HG02870 (cell line): ENCODE results near the gene PPM1L.
"Not testable (repeated sequence)": the region's sequence is repeated elsewhere in the genome, so short reads cannot be mapped to it uniquely, and the experiment has no call there.

Source experiments
- ATAC-seq: cut with Tn5 transposase; IDR thresholded peaks from one replicate; pipeline ENCODE4 v1.9.1; 2021; ENCODE audit warnings: mild to moderate bottlenecking, moderate library complexity; ENCODE audit not compliant: unreplicated experiment

PPM1L gene

GRCh38 chr3:160755776-160756304, at the start of gene PPM1L:
Gene PPM1L (plus strand): TSS chr3:160756231.
- ATAC-seq: peak; percentile 43

- peak; percentile 72 for ATAC-seq
Observed at GRCh38 chr3:160707187-160707794, 48.7 kb upstream of the PPM1L start.

- no peak for ATAC-seq
Observed at GRCh38 chr3:160709477-160710182, 46.4 kb upstream of the PPM1L start.

- ATAC-seq: not testable (repeated sequence)
Observed at GRCh38 chr3:160713144-160713543, 42.9 kb upstream of the PPM1L start.

- no peak for ATAC-seq
Observed at GRCh38 chr3:160719710-160720109, 36.3 kb upstream of the PPM1L start.

GRCh38 chr3:160720123-160720746, 35.8 kb upstream of the PPM1L start:
- ATAC-seq: no peak

GRCh38 chr3:160722331-160722730, 33.7 kb upstream of the PPM1L start:
- ATAC-seq: no peak

- ATAC-seq: no peak
Observed at GRCh38 chr3:160725338-160725737, 30.7 kb upstream of the PPM1L start.

GRCh38 chr3:160735826-160736225, 20.2 kb upstream of the PPM1L start:
- ATAC-seq: no peak

- ATAC-seq: no peak
Observed at GRCh38 chr3:160738048-160738447, 18.0 kb upstream of the PPM1L start.

- no peak for ATAC-seq
Observed at GRCh38 chr3:160739079-160739478, 17.0 kb upstream of the PPM1L start.

- no peak for ATAC-seq
Observed at GRCh38 chr3:160746976-160747375, 9.1 kb upstream of the PPM1L start.

GRCh38 chr3:160747422-160747821, 8.6 kb upstream of the PPM1L start:
- ATAC-seq: no peak

GRCh38 chr3:160748231-160748630, 7.8 kb upstream of the PPM1L start:
- no peak for ATAC-seq

GRCh38 chr3:160748787-160749186, 7.2 kb upstream of the PPM1L start:
- ATAC-seq: no peak

- ATAC-seq: no peak
Observed at GRCh38 chr3:160753953-160754352, 2.1 kb upstream of the PPM1L start.

GRCh38 chr3:160754371-160754854, 1.6 kb upstream of the PPM1L start:
- no peak for ATAC-seq

GRCh38 chr3:160754855-160755747, 930 bp upstream of the PPM1L start:
- ATAC-seq: peak; percentile 85

- ATAC-seq: no peak
Observed at GRCh38 chr3:160757233-160758106, 1.4 kb downstream of the PPM1L start.
